HK-2 (cell line): ENCODE measurements around the gene PWP2.
"Not testable (repeated sequence)": the region's sequence is repeated elsewhere in the genome, so short reads cannot be mapped to it uniquely, and the experiment has no call there.

Source experiments
- DNase-seq: peaks from one replicate; pipeline ENCODE4 v3.0.0-alpha.2; 2018; ENCODE audit not compliant: unreplicated experiment

The PWP2 gene

GRCh38 chr21:44107026-44107501, at the start of gene PWP2:
PWP2 (plus strand) TSS chr21:44107399; CDS start chr21:44107417, 18 bp downstream.
- DNase-seq = not testable (repeated sequence)

DNA sequence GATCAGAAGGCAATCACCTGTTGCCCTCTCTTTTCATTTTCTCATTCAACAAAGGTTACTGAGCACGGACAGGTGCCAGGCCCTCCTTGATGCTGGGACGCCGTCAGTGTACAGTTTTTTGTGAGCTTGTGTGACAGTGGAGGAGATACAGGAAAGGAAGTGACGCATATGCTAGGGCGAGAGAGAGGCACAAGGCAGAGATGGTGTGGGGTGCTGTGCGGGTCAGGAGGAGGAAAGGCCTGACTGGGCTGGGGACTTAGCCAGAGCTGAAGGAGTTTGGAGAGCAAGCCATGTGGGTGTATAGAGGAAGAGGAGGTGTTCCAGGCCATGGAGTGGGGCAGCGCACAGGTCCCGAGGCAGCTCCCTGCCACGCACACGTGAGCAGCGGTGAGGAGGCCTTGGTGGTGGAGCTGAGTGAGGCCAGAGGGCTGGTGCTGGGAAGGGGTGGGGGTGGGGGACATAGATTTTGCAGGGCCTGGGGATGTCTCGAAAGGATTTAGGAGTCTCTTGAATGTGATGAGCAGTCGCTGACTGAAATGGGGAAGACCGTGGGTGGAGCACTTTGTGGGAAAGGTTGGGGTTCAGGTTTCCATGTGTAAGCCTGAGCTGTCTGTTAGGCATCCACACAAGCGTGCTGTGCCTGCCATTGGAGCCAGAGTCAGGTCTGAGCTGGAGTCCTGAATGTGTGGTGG, 49.1 kb upstream of the PWP2 start:
- no peak for DNase-seq

GRCh38 chr21:44058652-44058964, 48.6 kb upstream of the PWP2 start:
- no peak for DNase-seq

- DNase-seq = no peak
Measured at GRCh38 chr21:44058981-44059380, 48.2 kb upstream of the PWP2 start.

GRCh38 chr21:44059710-44060109, 47.5 kb upstream of the PWP2 start:
- DNase-seq = no peak

DNA sequence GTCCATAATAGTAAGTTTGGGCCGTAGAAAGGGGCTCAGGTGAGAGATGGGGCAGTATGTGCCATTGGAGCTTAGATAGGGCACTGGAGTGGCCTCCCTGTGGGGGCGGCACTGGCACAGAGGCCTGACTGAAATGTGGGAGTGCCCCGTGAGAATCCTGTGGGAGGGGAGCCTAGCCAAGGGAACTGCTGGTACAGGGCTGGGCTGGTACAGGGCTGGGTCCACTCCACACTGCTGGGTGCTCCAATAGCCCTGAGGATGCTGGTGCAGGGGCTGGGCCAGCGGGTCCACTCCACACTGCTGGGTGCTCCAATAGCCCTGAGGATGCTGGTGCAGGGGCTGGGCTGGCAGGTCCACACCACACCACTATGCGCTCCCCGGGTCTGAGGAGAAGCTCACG, 44.8 kb upstream of the PWP2 start:
- DNase-seq = no peak

DNA sequence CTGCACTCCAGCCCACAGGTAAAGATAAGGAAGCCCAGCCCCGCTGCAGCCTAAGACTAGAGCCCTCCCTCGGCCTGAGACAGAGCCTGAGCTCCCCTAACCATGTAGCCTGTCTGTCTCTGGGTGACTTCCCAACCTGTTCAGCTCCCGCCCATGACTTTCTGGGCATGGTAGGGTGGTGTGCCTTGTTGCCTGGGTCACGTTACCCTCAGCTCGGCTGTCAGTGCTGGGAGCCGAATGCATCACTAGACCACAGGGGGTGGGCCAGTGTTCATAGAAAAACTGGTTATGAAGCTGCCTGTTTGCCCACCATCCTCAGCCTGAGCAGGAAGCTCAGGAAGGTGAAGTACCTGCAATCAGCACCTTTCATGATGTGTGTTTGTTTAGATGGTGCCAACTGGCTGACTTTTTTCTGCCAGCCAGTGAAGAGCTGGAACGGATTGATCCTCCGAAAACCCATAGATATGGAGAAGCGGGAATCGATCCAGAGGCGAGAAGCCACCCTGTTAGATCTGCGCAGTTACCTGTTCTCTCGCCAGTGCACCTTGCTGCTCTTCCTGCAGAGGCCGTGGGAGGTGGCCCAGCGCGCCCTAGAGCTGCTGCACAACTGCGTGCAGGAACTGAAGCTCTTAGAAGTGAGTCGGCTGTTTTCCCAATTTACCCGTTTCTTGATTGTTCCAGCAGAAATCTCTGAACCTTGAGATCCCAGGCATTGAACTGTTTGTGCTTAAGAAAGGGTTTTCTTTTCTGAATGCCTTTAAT, 43.9 kb upstream of the PWP2 start:
- DNase-seq = no peak

DNA sequence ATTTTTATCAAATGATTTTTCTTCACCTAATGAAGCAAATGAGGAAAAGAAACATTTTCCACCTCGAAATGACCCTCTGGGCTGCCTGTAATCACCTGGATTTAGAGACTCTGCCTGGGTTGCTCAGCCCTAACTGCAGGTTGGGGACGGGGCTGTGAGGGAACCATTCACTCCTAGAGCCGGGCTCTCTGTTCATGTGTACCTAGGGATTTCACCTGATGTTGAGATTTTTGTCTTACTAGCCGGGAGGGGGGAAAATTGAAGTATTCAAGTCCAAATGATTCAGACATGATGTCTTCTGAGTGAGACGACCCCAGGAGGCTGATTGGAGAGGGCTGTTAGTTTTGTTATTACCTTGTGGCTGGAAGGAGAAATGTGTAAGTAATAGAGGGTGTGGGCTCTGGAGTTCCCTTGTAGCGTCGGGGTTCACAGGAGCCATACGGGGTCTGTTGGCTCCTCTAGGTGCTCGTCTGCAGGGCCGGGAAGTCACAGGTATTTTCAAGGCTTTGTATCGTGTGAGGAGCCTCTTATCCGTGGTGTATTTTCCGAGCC, 42.3 kb upstream of the PWP2 start:
- DNase-seq = no peak

DNA sequence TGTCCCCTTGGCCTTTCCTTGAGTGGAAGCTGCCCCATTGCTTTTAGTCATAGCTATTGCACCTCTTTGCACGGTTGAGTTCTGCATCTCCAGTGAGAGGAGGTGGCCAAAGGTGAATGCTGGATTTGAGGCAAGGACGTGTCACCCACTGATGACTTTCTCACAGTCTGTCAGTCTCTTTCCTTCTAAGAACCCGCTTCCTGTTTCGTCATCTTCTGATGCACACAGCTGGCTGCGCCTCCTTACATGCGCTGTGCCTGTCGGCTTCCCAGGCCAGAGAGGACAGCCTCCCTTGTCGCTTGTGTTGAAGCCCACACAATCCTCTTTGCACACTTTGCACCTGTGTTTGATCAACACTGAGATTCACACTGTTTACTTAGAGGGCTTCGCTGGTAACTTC, 41.8 kb upstream of the PWP2 start:
- no peak for DNase-seq

GRCh38 chr21:44066116-44066515, 41.1 kb upstream of the PWP2 start:
- DNase-seq = no peak

DNA sequence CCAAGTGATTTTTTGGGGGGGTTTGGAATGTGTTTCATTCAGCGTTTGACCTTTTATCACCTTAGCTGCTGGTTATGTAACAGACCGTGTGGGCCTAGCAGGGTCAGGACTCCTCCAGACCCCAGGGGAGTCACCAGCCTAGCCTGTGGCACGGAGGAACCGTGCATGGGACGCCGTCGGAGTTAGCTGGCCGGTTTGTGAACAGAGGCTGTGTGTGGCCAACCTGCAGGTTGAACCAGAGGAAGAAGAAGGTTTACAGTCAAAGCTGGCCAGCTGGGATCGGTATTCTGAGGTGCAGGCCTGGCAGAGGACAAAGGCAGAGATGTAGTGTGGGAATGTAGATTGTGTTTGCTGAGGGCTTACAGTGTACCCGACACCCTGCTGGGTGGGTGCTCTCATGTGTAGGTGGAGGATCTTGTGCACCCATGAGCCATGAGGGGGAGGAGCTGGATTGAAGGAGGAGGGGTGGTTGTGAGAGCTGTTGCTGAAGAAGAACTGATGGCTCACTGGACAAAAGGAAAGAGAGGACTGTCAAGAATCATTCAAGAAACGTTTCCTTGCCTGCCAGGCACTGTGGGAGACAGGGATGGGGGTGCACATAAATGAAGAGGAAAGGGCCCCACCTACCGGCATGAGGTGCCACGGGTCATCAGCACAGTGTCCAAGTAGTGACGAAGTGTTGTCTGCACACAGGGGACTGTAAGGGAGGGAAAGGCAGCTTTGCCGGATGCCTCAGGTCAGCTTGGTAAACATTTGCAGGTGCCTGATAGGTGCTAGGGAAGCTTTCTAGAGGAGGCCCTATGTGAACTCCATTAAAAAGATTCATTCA, 40.0 kb upstream of the PWP2 start:
- DNase-seq = no peak

- DNase-seq = no peak
Measured at GRCh38 chr21:44070391-44070790, 36.8 kb upstream of the PWP2 start.

DNA sequence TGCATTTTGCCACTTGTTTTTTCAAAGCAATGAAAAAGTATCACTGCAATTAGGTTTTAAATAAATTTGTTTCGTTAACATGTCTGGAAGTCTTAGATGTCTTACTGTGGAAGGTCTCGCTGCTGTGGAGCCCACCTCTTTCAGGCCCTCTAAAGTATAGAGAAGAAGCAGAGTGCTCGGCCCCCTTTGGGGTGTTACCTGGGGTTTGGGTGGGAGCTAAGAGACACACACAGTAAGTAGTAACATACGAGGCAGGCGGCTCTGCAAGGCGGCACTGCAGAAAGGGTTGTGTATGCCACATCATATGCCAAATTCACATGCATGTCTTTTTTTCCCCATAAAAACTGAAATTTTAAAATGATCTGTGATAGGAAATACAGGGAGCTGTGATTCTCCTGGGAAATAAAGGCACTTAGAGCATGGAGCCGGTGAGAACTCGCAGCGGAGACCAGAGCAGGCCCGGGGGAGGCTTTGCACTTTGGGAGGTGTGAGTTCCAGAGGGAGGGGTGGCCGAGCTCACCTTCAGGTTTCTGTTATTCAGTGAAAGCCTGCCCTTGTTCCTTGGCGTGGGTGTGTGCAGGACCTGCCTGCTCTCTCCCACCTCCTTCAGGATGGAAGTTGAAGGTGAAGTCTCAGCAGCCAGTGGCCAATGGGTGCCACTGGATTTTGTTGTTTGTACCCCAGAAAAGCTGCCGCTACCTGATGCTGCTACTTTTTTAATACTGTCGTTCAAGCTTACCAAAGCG, 35.7 kb upstream of the PWP2 start:
- DNase-seq = no peak

- DNase-seq = no peak
Measured at GRCh38 chr21:44072111-44072510, 35.1 kb upstream of the PWP2 start.

DNA sequence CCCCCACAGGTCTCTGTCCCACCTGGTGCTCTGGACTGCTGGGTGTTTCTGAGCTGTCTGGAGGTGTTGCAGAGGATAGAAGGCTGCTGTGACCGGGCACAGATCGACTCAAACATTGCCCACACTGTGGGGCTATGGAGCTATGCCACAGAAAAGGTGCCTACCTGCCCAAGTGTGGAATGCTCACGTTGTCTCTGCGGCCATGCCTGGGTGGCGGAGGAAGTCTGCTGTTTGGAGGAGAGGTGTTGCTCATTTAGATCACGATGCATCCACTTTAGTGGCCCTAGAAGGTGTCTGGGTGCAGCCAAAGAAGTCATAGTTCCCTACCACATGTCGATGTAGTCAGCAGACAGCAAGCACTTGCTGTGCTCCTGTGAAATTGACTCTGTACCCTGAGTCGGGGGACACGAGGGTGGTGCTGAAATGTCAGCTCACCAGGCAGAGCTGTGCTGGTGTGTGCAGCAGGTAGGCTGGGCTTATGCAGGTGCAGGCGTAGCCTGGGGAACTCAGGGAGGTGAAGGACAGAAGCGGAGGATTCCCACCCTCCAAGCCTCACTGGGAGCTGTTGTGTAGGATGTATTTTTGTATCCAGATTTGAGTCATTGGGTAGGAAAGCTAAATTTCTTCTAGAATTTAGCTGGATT, 32.8 kb upstream of the PWP2 start:
- no peak for DNase-seq

GRCh38 chr21:44076316-44076715, 30.9 kb upstream of the PWP2 start:
- DNase-seq = no peak

GRCh38 chr21:44078411-44078981, 28.7 kb upstream of the PWP2 start:
- no peak for DNase-seq

- no peak for DNase-seq
Measured at GRCh38 chr21:44079446-44079845, 27.8 kb upstream of the PWP2 start.

DNA sequence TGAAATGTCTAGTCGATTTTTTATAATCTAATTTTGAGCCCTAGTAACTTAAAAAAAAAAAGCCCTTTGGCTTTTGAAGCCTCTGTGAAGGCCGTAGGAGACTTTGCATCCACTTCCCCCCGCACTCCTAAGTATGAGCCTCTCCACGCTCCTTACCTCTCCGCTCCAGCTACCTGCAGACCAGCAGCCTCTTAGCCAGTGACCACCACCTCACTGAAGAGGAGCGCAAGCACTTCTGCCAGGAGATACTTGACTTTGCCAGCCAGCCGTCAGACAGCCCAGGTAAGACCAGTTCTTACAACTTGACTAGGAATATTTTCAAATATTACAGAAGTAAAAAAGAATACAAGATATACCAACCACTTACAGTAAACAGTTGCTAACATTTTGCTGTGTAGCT, 27.4 kb upstream of the PWP2 start:
- no peak for DNase-seq

DNA sequence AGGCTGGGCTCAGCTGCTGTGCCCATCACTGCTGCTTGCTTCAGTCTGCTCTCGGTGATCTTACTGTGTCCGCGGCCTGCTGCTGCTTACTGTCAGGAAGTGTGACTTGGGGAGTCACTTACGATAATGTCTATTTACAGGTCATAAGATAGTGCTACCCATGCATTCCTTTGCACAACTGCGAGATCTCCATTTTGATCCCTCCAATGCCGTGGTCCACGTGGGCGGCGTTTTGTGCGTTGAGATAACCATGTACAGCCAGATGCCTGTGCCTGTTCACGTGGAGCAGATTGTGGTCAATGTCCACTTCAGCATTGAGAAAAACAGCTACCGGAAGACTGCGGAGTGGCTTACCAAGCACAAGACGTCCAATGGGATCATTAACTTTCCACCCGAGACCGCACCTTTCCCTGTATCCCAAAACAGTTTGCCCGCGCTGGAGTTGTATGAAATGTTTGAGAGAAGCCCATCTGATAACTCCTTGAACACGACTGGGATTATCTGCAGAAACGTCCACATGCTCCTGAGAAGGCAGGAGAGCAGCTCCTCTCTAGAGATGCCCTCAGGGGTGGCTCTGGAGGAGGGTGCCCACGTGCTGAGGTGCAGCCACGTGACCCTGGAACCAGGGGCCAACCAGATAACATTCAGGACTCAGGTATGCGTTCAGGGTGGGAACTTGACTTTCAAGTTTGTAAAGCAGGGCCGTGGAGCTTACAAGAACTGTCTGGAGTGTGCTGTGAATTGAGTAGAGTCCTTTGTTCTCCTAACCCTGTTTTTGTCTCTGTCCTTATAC, 24.4 kb upstream of the PWP2 start:
- no peak for DNase-seq
